ENCODE results near the gene COL23A1.

The COL23A1 gene

DNA sequence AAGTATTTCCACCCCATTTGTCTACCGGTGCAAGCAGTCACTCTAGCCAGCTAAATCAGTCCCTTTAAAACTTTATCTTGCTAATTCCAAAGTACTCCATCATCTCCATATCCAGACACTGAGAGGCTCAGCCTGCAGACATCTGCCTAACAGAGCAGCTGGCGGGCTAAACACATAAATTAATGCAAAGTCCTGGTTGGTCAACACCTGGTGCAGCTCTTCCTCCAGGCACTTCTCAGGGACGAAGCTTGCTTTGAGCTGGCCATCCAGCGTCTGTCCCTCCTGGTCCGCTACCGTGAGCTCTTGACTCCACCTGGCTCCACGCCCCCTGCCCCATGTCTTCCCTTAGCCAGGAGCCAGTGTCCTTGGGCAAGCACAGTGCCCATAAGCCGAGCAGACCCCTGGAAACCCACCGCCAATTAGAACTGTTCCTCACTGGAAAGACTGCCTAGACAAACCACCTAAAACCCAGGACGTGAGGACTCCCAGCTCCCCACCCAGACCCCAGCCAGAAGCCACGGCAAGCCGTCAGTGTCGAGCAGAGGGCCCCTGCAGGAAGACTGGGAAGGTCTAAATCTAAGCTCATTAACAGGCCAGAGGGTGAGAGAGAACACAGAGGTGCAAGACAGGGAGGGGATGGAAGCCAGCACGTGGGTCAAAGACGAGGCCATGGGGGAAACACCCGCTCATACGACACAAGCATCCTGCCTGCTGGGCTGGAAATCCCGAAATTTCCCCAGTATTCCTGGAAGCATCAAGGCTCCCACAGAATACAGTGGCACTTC lies 120.0 kb downstream of the COL23A1 start:
- DNase-seq = no peak

DNA sequence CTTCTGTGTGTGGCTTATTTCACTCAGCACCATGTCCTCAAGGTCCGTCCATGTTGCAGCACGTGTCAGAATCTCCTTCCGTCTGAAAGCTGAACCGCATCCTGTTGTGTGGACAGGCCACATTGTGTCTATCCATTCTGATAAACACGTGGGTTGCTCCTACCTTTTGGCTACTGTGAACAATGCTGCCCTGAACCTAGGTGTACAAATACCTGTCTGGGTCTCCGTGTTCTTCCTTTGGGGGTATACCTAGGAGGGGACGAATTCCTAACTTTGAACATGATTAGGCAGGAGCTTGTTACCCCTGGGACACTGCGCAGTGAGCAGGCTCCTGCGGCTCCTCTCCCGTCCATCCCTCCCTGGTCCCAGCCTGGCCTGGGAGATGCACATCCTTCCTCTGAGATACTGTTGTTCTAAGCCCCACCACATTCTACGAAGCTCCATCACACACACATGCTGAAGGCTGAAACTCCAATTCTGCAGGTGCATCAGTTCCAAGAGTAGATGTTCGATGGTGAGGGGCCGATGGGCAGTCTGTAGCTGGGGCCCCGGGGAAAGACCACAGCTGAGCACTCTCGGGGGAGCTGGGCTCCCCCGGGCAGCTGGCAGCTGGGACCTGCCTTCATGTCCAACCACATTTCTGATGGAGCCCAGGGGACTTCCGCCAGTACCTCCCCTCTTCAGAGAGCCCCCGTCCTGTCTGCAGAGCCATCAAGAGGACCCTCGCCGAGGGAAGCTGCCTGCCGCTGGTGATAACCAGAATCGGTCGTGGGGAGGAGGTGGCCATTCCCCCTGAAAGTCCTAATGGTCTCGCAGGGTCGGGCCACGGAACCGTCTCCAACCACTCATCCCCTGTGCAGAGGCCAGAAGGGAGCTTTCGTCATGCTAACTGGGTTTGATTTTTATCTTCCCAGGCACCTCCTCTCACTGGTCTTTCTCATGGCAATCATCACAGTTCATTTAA lies 120.9 kb downstream of the COL23A1 start:
- no peak for DNase-seq

DNA sequence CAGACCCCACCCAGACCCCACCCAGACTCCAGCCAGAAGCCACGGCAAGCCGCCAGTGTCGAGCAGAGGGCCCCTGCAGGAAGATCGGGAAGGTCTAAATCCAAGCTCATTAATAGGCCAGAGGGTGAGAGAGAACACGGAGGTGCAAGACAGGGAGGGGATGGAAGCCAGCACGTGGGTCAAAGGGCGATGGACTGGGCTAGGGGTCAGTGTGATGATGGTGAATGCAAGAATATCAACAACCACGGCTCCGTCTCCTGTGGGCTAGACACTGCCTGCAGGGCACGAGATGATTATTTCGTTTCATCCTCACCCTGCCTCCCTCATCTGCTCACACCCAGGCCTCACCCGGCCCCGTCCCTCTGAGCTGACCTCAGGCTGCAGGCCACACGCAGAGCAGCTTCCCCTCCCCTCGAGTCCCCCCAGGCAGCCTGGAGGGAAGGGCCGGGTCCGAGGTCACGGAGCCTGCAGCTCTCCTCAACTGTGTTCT lies 122.0 kb downstream of the COL23A1 start:
- DNase-seq = no peak

DNA sequence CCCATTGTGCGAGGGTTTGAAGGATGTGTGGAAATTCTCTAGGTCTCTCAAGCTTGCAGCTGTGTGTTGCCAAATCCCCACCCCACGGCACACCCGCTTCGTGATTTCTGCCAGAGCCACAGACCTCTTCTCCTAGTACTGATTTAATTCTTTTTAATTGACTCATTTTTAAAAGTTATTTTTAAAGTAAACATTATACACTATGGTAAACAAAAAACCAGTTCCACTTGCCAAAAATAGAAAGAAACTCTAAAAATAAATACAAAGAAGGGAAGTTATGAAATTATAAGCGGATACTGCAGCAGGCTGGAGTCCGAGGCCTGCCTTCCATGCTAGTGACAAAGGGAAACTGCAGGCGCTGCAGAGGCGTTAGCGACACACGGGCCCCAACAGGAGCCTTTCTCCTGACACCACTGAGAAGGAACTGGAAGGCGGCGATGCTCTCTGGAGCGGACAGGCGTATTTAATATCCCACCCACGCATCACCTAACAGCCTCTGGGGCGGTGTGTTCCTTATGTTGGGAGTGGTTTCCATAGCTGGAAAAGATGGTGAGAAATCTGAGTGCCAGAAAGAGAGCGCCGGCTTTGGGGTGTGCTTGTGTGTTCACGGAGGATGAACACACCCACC lies 122.5 kb downstream of the COL23A1 start:
- DNase-seq = no peak

DNA sequence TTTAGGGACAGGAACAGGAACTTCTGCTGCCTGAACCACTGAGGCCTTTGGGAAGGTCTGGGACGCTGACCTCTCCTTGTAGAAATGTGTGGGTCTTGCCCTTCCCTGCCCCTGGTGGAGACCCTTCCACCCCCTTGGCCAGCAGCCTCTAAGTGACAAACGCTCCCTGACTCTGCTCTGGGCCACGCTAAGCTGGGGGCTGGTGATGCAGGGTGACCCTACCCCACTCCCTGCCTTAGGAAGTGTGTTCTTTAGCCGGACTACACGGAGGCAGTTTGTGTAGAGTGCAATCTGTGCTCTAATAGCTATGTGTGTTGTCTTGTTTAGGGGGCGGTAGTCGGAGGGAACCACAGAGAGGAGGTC lies 123.0 kb downstream of the COL23A1 start:
- no peak for DNase-seq

DNA sequence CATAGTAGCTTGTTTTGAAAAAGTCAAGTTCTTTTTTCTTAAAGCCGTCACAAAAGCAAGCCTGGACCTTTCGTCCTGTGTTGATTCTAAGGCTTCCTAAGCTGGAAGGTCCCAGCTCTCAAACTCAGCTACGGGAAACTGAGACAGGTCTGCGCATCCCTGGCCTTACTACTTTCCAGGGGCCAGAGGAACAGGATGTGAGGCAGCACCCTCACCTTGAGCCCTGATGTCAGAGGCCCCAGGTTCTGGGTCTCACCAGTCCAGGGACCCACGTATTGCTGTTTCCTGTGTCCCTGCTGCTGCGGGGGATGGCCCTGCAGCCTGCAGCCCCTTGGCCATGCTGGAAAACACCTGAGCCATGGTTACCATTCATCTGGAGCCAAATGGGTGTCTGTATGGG lies 123.9 kb downstream of the COL23A1 start:
- no peak for DNase-seq

DNA sequence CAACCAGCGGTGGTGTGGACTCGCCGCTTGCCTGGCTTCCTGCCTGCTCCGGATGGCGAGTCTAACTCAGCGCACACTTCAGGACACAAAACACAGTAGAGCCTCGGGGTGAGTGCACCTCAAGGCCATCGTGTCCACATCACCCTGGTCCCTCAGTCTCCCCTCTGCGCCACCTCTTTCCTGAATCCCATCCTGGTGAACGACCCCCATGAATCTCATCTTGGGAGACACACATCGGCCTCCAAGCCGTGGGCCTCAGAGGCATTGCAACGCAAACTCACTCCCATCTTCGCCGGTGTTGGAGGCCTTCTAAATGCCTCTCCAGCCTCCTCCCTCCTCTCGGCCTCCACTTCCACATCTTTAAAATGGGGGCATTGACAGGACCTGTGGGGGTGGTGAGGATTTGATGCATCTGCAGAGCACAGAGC lies 124.3 kb downstream of the COL23A1 start:
- no peak for DNase-seq

DNA sequence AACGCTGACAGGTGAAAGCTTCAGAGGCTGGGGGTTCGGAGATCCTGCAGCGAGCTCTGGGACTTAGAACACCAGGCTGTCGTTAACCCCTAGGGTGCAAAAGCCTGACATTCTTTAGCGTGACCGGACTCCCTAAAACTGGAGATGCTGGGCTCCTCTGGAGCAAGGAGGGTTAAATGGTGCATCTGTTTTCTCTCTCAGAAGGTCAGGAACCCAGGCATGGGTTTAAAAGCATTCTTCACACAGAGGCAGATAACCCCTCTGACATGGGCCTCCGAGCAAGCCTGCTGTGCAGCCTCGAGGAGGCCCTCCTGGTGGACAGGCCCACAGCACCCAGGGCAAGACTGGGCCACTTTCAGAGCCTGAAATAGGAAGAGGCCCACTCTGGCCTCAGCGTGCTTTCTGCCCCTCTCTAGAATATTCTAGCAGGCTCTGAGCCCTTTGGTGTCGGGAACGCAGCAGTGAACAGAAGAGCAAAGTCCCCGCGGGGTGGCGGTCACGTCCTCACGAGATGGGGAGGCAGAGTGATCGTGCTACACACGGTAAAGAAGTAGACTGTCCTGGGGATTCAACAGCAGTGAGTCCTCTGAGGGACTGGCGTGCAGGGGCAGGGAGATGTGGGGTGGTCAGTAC lies 124.8 kb downstream of the COL23A1 start:
- no peak for DNase-seq

DNA sequence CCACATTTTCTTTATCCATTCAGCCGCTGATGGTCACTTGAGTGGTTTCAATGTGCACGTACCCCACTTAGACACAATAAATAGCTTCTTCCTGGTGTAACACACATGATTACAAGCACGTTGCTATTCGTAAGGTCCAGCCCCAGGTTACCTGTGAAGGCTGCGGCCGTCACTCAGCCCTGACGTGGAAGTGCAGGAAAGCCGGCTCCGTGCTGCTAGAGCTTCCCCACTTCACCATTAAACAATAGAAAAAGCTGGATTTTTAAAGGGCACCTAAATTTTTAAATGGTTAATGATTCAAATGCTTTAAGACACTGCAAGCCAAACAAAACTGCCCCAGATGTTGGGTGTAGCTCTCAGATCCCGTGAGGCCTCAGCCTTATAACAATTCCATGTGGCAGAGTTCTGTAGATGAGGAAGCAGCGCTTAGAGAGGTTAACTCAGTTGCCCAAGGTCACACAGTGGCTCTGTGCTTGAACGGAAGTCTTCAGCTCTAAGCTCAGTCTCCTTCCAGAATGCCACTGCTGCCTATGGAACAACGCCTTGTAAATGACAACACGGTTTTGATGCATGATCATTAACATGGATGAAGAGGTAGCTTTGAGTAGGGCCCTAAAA lies 125.7 kb downstream of the COL23A1 start:
- no peak for DNase-seq

DNA sequence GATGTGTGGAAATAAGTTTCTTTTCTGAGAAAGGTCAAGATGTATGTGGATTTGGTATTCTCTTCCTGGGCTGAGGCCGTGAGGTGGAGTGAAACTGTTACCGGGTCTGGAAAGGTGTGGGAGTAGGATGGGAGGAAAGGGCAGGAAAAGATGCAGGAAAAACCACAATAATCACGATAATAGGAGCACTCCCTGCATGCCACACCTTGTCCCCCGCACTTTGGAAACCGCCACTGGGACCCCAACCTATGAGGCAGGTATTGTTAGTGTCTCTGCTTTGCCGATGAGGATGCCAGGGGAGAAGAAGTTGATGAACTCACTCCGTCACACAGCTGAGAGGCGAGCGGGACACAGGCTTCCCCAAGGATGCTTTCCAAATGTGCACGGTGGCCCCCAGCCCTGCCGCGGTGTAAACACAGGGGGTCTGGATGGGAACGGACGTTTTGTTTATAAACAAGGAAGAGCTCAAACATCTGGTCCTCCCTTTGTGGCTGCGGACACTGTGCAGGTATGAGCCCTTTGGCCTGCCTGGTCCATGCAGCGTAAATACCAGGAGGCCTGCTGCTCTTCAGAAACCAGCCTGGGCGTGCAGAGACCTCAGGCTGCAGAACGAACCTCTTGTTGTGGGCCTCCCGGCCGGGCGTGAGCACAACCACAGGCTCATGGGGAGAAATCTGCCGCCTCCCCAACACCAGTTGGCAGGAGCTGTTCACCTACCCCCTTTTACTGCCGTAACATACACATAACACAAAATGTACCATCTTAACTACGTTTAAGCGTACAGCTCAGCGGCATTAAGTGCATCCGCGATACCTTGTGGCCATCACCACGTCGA lies 126.7 kb downstream of the COL23A1 start:
- no peak for DNase-seq

DNA sequence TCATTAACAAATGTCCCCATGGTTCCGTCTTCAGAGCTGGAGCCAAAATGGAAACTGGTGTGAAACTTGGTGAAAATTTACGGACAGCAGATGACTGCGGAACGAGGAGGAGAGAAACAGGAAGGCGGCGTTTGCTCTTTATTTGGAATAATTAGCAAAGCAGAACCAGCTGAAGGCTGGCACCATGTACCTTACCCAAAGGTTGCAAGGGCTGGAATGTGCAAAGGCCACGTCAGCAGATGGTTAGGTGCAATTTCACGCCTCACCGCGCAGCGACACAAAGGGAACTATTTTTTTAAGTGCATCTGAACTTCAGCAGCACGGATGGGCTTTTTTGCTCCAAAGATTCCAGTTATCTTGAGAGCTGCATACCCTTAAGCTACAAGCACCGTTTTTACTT lies 127.4 kb downstream of the COL23A1 start:
- DNase-seq = no peak

DNA sequence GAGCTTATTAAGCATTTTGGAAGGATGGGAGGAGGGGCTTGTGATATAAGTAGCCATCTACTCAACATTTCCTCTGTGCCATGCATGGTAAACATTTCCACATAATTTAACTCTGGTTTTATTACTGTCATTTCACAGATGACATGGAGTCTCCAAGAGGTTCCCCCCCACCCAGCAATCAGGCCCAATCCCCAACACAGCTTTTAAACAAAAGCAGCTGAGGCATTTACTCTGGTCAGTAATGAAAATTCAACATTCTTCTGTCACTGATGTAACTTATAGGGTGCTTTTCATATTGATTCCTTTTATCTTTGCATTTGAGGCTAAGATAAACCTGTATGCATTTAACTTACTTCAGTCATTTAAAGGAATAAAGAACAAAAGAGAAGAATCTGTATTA lies 128.1 kb downstream of the COL23A1 start:
- no peak for DNase-seq

DNA sequence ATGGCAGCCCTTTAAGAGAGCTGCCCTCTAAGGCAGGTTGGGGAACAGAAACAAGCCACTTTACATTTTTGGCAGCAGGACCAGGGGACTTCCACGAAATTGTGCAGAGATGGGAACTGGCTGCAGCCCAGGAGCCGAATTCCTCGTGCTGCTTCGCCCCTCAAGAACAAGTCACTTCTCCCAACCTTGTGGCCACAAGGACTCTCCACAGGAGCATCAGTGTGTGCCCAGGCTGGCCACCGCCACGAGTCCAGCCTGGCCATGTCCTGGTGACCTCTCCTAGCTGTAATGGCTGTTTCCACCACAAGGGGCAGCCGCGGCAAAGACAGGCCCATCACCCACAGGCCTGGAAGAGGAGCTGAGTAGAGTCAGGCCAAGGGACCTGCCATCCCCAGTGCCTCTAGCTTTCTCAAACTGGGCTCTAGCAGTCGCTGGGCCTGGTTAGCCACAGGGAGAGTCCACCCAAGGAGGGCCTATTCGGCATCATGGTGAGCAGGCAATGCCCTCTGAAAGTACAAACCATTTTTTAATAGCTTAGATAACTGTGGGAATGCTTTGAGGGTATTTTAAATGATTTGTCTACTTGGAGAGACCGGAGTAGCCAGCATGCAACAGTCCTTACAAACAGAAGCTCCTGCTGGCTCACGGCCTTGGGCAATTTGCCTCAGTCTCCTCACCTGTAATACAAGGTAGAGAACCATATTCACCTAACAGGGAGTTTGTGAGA lies 129.0 kb downstream of the COL23A1 start:
- peak; percentile 63 to 71 for DNase-seq

DNA sequence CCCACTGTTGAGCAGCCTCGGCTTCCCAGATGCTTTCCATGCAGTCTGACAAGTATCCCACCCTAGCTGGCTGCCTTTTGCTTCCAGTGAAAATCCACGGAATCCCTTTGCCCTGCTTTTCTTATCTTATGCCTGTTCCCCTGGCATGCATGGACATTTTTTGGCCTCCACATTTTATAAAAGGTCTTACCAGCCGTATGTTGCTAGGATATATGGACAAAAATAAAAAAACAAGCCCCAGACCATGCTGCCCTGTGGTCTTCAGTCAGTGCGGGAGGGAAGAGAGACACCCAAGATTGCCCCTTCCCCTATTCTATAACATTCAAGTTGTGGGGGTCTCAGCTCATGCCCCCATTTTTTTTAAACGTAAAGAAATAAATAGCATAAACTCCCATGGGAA lies 129.6 kb downstream of the COL23A1 start:
- no peak for DNase-seq

DNA sequence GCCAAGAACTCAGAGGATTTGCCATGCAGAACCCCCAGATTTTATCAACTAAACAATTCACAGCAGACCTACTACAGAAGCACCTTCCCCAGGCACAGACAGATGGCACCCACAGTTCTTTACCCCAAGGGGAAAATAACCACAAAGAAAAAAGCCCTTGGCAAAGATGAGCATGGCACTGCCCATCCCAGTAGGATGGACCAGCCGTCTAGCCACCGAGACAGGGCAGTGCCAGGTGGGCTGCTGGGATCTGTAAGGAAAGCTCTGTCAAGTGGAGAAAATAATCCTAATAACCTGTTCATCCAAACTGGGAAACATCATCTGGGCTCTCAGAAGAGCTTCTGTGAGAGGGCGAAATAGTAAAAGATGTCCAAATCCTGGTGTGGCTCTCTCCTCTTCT lies 130.0 kb downstream of the COL23A1 start:
- DNase-seq = no peak

DNA sequence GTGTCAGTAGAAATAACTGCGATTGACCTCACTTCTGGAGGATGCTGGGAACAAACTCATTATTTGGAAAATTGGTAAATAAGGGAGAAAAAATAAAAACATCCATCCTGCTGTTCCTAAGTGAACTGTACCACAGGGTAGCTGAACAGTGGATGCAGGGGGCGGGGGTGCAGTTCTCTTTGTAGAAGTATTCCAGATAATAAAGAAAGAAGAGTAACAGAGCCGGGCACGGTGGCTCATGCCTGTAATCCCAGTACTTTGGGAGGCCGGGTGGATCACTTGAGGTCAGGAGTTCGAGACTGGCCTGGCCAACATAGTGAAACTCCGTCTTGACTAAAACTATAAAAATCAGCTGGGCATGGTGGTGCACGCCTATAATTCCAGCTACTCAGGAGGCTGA lies 132.1 kb downstream of the COL23A1 start:
- no peak for DNase-seq

DNA sequence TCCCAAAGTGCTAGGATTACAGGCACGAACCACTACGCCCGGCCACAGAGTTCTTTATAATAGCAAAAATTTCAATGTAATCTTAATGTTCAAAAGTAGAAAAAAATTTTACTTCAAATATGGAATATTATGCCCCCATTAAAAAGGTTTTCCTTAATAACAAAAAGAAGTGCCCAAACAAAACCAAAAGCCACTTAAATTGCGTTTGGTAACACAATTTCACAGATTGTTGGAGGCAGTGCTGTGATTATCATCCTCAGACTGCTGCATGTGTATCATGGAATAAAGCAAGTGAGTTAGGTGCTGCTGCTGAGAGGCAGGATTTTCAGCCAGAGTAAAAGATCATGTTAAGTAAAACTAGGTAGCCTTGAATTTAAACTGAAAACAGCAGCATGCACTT lies 132.7 kb downstream of the COL23A1 start:
- no peak for DNase-seq

DNA sequence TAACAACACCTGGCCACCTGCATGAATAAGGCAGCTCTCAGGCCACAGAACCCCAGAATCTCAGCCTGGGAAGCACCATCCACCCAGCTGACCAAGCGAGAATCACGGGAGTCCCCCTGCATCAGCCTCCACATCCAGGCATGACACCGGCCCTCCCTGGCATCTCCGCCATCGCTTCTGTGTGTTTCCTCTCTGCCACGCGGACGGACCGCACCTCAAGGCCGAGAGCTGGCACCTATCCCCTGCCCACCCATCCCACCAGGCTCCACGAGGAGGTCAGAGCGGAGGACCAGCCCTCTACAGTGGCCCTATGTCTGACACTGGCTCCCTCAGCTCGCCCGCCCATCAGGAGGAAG lies 134.7 kb downstream of the COL23A1 start:
- no peak for DNase-seq

DNA sequence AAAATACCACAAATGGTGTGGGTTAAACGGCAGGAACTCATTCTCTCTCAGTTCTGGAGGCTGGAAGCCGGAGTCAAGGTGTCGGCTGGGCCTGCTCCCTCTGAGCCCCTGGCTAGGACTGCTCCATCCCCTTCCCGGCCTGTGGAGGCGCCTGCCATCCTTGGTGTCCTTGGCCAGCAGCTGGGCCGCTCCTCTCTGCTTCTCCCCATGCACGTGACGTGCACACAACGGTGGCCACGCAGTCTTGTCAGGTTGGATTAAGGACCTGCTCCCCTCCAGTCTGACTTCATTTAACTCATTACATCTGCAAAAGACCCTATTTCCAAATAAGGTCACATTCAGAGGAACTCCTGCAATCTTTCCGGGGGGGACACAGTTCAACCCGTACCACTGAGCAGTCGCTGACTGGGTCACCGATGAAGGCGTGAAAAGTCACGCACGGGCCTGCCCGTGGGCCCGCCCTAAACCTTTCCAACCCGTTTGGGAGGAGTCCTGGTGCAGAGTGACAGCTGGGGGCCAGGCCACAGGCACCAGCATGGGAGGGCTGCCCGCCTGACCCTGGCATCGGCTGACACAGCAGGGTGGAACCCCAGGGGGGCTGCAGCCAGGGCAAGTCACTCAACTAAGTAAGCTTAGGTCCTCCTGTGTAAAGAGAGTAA lies 135.2 kb downstream of the COL23A1 start:
- no peak for DNase-seq

DNA sequence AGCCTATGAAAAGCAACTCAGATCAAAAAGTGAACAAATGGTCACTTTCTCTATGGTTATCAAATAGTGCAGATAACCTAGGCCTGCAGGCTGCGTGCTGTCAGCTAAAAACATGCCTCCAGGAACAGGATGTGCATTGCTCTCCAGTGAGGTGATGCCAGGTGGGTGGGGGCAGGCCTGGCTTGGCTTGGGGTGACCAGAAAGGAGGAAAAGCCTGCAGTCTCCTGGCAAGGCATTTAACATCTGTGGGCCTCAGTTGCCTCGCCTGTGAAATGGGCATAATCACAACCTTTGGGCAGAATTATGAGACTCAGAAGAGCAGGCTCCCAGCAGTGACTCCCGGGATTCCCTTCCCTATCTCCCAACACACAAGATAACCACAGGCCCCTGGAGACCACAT lies 135.9 kb downstream of the COL23A1 start:
- no peak for DNase-seq
